ENCODE data around the gene SPDYC. TPM values are rescaled to one million over a fixed set of nuclear protein-coding genes. Genes with fewer than 3 reads are reported as not detected.

Gene SPDYC
- total and polyA plus RNA-seq, 9 of the 15 experiments (the other 6 are each of a cell fraction or from before 2014, with no cell fraction given) = 4.4 to 18.8 (median 9.2) TPM

- TF ChIP-seq ATF6 (CRISPR knock-in tag; IDR thresholded peaks at IDR 0.05) (no peak; the same call in 1 of the 2 replicates), FOXP1 (CRISPR knock-in tag; IDR thresholded peaks at IDR 0.05) (no peak), VEZF1 (CRISPR knock-in tag; IDR thresholded peaks at IDR 0.05) (no peak), ETS2 (tag; IDR thresholded peaks at IDR 0.05; ENCODE audit: borderline replicate concordance, poor library complexity, severe bottlenecking) (no peak), TAF9B (IDR thresholded peaks at IDR 0.05; ENCODE audit: partially characterized antibody) (peak; percentile 3), RFX7 (CRISPR knock-in tag; IDR thresholded peaks at IDR 0.05) (no peak), HNRNPL (IDR thresholded peaks at IDR 0.05; ENCODE audit: low read depth, low read length) (0 out of 2 replicates have a peak, but pooled peaks have one; percentile 22), RNF219 (CRISPR knock-in tag; IDR thresholded peaks at IDR 0.05) (no peak), GABPB2 (CRISPR knock-in tag; conservative IDR thresholded peaks at IDR 0.05) (no peak), HDAC2 (IDR thresholded peaks at IDR 0.05) (no peak), ZNF586 (CRISPR knock-in tag; conservative IDR thresholded peaks at IDR 0.05) (no peak), PPARD (CRISPR knock-in tag; IDR thresholded peaks at IDR 0.05) (no peak), CSDE1 (IDR thresholded peaks at IDR 0.05) (peak in 1 of 2 experiments; percentile 47; a peak in 1 of 4 replicates), JUN (IDR thresholded peaks at IDR 0.05; ENCODE audit: borderline replicate concordance, low read depth, low read length) (peak; percentile 53; the same call in 1 of the 2 replicates), JUN (CRISPR knock-in tag; IDR thresholded peaks at IDR 0.05; ENCODE audit: borderline replicate concordance) (no peak), CCAR2 (IDR thresholded peaks at IDR 0.05; ENCODE audit: low read depth, low read length) (no peak), ZNF124 (CRISPR knock-in tag; IDR thresholded peaks at IDR 0.05) (no peak), ZNF184 (CRISPR knock-in tag; IDR thresholded peaks at IDR 0.05) (no peak), ZNF146 (CRISPR knock-in tag; IDR thresholded peaks at IDR 0.05; ENCODE audit: unreplicated experiment) (no peak), SFPQ (IDR thresholded peaks at IDR 0.05; ENCODE audit: low read depth, low read length) (no peak), ARID1B (IDR thresholded peaks at IDR 0.05) (no peak)
Measured at GRCh38 chr11:65121865-65122696, 48.0 kb upstream of the SPDYC start, which contains the start of the genes FAU and MRPL49 (continued).
